BLaER1 (cell line): ENCODE results near the gene NACC2.

Experiments used
- H3K27ac ChIP-seq: shearing (Covaris generic); formaldehyde crosslinking; 2 replicates; pipeline ENCODE4 v1.8.1; 2022
- H3K27me3 ChIP-seq: shearing (Covaris generic); formaldehyde crosslinking; 2 replicates; pipeline ENCODE4 v1.8.1; 2022
- H3K36me3 ChIP-seq: shearing (Covaris generic); formaldehyde crosslinking; 2 replicates; pipeline ENCODE4 v1.8.1; 2022
- H3K4me1 ChIP-seq: shearing (Covaris generic); formaldehyde crosslinking; 2 replicates; pipeline ENCODE4 v1.8.1; 2022
- H3K4me2 ChIP-seq: shearing (Covaris generic); formaldehyde crosslinking; 2 replicates; pipeline ENCODE4 v1.8.1; 2022
- H3K4me3 ChIP-seq: shearing (Covaris generic); formaldehyde crosslinking; 2 replicates; pipeline ENCODE4 v1.8.1; 2022
- H3K9ac ChIP-seq: shearing (Covaris generic); formaldehyde crosslinking; 2 replicates; pipeline ENCODE4 v1.8.1; 2022
- H3K9me3 ChIP-seq: shearing (Covaris generic); formaldehyde crosslinking; 2 replicates; pipeline ENCODE4 v1.8.1; 2022
- H4K20me1 ChIP-seq: shearing (Covaris generic); formaldehyde crosslinking; 2 replicates; pipeline ENCODE4 v1.8.1; 2022
- Cebpa-rat ChIP-seq: shearing (Covaris generic); IDR thresholded peaks from 2 replicates; pipeline ENCODE4 v1.8.1; 2022

NACC2 gene

DNA sequence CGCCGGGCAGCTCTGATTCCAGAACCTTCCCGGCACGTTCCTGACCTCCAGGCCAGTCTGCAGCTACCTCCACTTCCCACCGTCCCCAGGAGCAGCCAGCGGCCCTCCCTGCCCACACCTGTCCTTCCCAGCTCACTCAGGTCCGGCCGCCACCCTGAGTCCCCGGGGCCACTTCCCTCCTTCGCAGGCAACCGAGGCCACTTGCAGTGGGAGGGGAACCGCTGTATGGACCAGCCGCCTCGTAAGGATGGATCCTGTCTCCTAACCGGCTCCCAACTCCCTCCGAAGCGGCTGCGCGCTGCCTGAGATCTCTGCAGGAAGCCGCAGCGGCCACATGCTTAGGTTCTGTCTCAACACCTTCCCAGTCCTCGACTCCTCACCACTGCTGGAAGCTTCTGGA, 16.1 kb upstream of the NACC2 start:
- H3K4me2 ChIP-seq = peak overlapping the region; percentile 89

DNA sequence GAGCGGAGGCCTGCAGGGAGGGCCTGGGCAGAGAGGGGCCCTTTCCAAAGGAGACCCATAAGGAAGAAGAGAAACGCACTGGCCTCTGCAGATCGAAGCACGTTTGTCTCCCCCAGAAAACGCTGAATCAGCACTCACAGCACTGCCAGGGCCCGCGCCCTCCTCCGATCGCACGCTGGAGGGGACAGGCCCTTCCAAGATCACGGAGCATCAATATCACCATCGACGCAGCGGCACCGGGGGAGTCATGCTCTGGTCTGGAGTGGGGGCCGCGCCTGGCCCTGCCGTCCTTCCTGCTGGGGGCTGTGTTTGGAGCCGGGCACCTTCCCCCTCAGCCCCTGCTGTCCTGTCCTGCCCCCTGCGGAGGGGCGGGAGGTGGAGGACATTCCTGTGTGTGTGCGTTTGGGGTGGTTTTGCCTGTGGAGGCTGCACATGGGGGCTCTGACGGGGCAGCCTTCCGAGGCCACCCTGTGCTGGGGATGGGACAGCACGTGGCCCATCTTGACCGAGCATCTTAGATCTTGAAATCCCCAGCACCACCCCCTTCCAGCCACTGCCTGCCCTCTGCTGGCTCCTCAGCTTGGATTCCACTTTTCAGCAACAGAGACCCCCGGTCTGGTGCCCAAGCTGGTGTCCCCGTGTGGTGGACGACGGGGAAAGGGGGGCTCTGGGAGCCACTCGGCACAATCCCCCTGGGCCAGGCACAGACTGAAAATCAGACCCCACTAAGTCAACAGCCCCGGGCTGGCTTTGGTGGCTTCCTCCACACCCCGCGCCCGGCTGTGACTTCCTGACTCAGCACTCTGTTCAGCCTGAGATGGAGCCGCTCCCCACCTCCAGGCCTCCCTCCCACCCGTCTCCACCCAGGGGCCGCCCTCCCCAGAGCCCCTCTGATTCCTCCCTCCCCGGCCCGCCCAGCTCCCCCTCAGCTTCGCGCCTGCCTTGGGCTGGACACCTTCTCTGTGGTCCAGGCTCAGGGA, 15.3 kb upstream of the NACC2 start:
- Histone ChIP-seq H3K9ac (peak overlapping the region; percentile 68), H3K4me3 (peak overlapping the region; percentile 61), H3K36me3 (peaks cover 13% of the 10 kb centered on the region), H3K4me1 (peaks cover 77% of the 10 kb centered on the region), H3K4me2 (peak overlapping the region; percentile 89), H3K27ac (peak overlapping the region; percentile 90), H4K20me1 (no peaks in the 10 kb centered on the region), H3K27me3 (no peaks in the 10 kb centered on the region), H3K9me3 (no peaks in the 10 kb centered on the region)
- no peak for TF ChIP-seq Cebpa-rat

More for the DNA sequence above, 16.1 kb upstream of the NACC2 start:
- Histone ChIP-seq H3K27me3 (no peaks in the 10 kb centered on the region), H3K9ac (peak overlapping the region; percentile 68; the same call in 1 of the 2 replicates), H3K9me3 (no peaks in the 10 kb centered on the region), H3K36me3 (peaks cover 21% of the 10 kb centered on the region), H4K20me1 (no peaks in the 10 kb centered on the region), H3K4me3 (no peak overlapping the region), H3K4me1 (peaks cover 68% of the 10 kb centered on the region), H3K27ac (peak overlapping the region; percentile 90)
- no peak for TF ChIP-seq Cebpa-rat

DNA sequence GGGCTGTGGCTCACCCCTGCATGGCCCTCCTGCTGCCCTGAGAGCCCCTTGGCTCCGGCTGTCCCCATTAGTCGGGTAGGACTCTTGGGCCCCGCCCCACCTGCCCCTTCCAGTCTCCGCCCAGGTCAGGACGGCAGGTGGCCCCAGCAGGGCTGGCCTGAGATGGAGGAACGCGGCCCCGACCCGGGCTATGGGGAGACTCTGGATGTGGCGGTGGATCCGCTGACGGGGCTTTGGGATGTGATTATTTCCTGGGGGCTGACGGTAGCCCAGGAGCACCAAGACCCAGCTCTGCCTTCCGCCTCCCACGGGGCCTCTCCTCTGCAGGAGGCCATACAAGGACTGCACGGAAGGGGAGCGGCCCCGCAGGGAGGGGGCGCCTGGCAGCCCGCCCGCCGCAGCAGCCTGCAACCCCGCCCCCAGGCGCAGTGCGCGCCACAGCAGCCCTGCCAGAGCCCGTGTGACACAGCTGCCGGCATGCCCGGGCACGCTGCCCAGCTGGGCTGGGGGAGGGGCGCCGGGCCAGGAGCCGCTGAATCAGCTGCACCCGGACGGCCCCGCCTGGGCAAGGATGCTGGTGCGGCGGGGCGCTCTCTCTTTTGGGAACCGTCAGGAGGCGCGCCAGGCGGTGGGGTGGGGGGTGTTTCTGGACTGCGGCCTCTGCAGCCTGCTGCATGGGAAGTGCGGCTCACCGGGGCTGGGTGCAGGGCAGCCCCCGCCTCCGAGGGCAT, 14.4 kb upstream of the NACC2 start:
- Histone ChIP-seq H3K4me1 (peaks cover 85% of the 10 kb centered on the region), H3K9me3 (no peaks in the 10 kb centered on the region), H3K27ac (peak overlapping the region; percentile 90), H4K20me1 (no peaks in the 10 kb centered on the region), H3K4me3 (peak overlapping the region; percentile 61), H3K9ac (peak overlapping the region; percentile 71), H3K36me3 (peaks cover 5% of the 10 kb centered on the region), H3K4me2 (peak overlapping the region; percentile 89), H3K27me3 (no peaks in the 10 kb centered on the region)
- TF ChIP-seq Cebpa-rat = no peak

DNA sequence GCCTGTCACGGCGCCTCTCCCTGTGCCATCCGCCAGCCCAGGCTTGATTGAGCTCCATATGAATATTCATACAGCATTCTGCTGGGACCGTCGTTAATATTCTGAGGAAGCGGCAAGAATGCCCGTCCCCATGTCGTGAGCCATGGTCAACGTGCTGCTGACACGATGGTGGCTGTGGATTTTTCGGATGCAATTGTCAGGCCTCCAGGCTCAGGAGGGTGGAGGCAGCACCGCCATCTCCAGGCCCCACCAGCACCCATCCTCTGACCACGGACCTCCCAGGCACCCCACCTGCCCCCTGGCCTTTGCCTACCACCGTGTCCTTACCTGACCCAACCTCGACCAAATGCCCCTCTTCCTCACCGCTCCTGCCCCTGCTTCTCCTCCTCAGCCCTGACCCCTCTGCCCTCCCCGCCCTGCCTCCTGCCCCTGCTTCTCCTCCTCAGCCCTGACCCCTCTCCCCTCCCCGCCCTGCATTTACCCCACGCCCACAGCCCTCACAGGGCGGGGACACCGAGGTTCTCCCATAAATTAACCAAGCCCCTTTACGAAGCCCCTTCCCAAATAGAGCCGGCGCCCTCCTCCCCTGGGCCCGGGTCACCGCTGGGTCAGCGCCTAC, 13.7 kb upstream of the NACC2 start:
- Histone ChIP-seq H3K27me3 (no peaks in the 10 kb centered on the region), H3K36me3 (no peaks in the 10 kb centered on the region), H3K4me3 (peak overlapping the region; percentile 61), H3K27ac (peak overlapping the region; percentile 86), H4K20me1 (no peaks in the 10 kb centered on the region), H3K9me3 (no peaks in the 10 kb centered on the region), H3K4me1 (peaks cover 93% of the 10 kb centered on the region), H3K4me2 (peak overlapping the region; percentile 89), H3K9ac (peak overlapping the region; percentile 71)
- TF ChIP-seq Cebpa-rat = no peak

DNA sequence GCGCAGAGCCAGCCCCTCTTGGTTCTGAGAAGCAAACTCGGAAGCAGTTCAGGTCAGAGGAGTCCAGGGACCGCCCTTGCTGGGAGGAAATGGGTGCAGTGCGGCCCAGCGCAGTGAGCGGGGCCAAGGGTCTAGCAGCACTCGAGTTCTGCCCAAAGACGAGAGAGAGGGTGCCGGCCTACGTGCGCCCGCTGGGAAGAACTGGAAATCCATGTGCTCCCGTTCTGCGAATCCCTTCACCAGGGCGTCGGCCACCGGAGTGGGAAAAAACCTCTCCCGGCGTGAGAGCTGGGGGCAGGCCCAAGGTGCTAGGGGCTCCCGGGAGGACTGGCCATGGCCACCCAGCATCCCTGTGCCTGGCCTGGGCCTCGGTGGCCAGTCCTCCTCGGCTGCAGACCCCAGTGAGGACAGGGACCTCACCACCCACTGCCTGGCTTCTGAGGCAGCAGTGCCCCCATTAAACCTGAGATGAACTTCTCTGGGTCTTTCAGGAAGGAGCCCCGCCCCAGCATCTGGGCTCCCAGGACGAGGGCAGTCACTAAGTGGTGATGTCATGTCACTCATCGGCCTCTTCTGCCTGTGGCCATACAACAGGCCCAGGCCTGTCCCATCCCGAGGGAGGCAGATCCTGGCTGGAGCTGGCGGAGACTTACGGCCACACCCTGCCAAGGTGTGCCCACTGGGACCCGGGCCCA, 13.0 kb upstream of the NACC2 start:
- H3K9me3 ChIP-seq = no peaks in the 10 kb centered on the region
- no peaks in the 10 kb centered on the region for H3K36me3 ChIP-seq
- peak overlapping the region; percentile 89 for H3K4me2 ChIP-seq
- peak overlapping the region; percentile 86 for H3K27ac ChIP-seq
- no peaks in the 10 kb centered on the region for H4K20me1 ChIP-seq
- peaks cover 97% of the 10 kb centered on the region for H3K4me1 ChIP-seq
- TF ChIP-seq Cebpa-rat = no peak
- H3K9ac ChIP-seq = no peak overlapping the region; the same call in 1 of the 2 replicates
- H3K27me3 ChIP-seq = no peaks in the 10 kb centered on the region
- H3K4me3 ChIP-seq = no peak overlapping the region

DNA sequence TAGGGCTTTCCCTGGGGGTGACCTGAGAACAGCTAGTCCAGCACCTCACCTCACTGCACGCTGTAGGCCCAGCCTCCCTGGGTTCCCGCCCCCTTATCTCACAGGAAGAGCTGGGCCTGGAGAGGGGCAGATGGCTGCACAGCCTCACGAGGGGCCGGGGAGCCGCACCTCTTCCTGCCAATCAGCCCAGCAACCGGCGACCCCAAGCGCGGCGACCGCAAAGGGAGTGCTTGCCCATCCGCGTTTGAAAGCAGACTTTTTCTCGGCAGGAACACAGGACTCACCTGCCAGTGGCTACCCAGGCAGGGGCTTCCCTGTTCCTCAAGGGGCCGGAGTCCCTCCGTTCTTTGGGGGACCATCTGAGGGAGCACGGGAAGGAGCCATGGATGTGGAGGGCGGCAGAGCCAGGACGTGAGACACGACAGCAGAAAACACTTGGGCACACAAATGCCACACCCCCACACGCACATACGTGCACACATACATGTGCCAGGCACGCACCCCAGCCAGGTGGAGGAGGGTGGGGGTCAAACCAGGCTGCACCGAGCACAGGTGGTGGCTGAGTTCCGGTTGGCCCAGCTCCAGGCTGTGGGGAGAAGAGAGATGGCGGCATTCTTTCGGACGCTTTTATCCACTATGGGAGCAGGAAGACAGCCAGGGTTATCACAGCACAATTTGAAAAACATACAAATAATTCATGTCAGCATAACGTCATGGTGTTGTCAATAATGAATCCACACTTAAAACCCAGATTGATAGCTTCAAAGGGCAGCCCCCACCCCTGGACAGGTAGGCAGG, 12.3 kb upstream of the NACC2 start:
- Histone ChIP-seq H3K4me3 (peak overlapping the region; percentile 41), H3K9me3 (no peaks in the 10 kb centered on the region), H4K20me1 (no peaks in the 10 kb centered on the region), H3K4me2 (peak overlapping the region; percentile 89), H3K9ac (peak overlapping the region; percentile 51), H3K27me3 (no peaks in the 10 kb centered on the region), H3K4me1 (peaks cover 93% of the 10 kb centered on the region), H3K27ac (peak overlapping the region; percentile 86), H3K36me3 (no peaks in the 10 kb centered on the region)
- TF ChIP-seq Cebpa-rat = no peak

DNA sequence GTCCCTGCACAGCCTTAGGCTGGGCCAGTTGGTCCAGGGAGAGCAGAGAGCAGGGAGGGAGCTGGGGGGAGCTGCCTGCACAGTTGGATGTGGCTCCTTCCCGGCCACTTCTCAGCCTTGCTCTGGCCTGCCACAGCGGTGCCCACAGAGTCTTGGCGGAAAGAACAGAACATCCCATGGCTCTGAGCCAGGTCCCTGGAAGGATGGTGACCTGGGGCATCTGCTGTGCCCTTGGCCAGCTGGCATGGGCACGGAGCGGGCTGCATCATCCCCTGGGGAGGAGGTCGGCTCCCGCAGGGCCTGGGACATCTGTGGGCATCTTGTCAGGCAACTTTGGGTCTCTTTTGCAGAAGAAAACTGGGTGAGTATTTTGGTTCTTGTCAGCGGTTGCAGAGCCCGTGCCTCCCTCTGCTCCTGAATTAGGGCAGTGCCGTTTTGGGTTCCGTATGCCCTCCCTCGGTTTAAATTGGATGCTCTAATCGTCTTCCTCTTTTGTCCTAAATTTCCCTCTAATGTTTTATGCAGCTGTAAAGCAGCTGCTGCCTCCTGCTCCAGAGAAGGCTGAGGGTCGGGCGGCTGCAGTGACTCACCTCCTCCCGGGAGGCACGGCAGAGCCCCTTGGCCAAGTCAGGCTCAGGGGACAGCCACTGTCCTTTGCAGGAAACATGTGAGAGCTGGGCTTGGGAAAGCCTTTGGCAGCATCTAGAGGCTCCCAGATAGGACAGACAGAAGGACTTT, 10.5 kb upstream of the NACC2 start:
- Histone ChIP-seq H3K9me3 (no peaks in the 10 kb centered on the region), H3K4me2 (peak overlapping the region; percentile 89), H3K9ac (peak overlapping the region; percentile 30; the same call in 1 of the 2 replicates), H3K36me3 (no peaks in the 10 kb centered on the region), H3K4me3 (peak overlapping the region; percentile 38), H3K27ac (peak overlapping the region; percentile 82), H3K27me3 (no peaks in the 10 kb centered on the region), H4K20me1 (no peaks in the 10 kb centered on the region), H3K4me1 (peaks cover 82% of the 10 kb centered on the region)
- TF ChIP-seq Cebpa-rat = no peak

DNA sequence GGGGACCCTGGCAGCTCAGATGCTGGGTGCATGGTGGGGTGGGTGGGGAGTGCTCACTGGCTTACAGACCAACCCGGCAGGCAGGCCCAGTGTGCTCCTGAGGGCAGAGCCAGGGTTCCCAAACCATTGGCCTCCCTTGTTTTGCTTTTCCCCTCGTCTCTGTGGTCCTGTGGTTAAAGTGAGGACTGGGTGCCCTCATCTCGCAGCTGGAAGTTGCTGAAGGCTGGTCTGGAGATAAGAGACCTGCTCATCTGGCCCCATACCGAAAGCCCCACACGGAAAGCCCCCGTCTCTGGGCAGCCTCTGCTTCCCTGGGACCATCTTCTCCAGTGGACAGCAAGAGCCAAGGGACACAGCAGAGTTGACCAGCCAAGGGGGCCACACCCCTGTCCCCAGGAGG, 9.8 kb upstream of the NACC2 start:
- H3K9me3 ChIP-seq = no peaks in the 10 kb centered on the region
- H4K20me1 ChIP-seq = no peaks in the 10 kb centered on the region
- H3K27me3 ChIP-seq = no peaks in the 10 kb centered on the region
- no peak for TF ChIP-seq Cebpa-rat
- peak overlapping the region; percentile 38; the same call in 1 of the 2 replicates for H3K4me3 ChIP-seq
- peak overlapping the region; percentile 82 for H3K27ac ChIP-seq
- H3K36me3 ChIP-seq = no peaks in the 10 kb centered on the region
- peaks cover 82% of the 10 kb centered on the region for H3K4me1 ChIP-seq
- H3K4me2 ChIP-seq = peak overlapping the region; percentile 89
- H3K9ac ChIP-seq = peak overlapping the region; percentile 30; the same call in 1 of the 2 replicates
